GM12878 (cell line): ENCODE results near the gene PNLIPRP2. TPM values are rescaled to one million over a fixed set of nuclear protein-coding genes. Genes with fewer than 3 reads are reported as not detected.

Source experiments
- ATAC-seq: fragments of 200-7000 bp; cut with Tn5 transposase; 3 replicates; pipeline ENCODE4 v1.9.1; 2020; ENCODE audit warnings: mild to moderate bottlenecking, moderate library complexity
- BruUV-seq: library from RNA; stranded (reverse); fragments of 400-500 nt; replicated peaks from 2 replicates; lab custom pipeline; 2021; lab: Mats Ljungman, UMichigan
- CTCF ChIA-PET: fragments of 300-600 bp; sonication (Branson Sonifier 250); formaldehyde crosslinking; extraction: SDS; loops from one replicate; lab custom pipeline; 2021; ENCODE audit warnings: inconsistent platforms; lab: Yijun Ruan, JAX
- POLR2A ChIA-PET: fragments of 350-600 bp; formaldehyde crosslinking; extraction: SDS; loops from one replicate; lab custom pipeline; 2021; ENCODE audit warnings: inconsistent platforms; lab: Charles Lee
- RAD21 ChIA-PET: fragments of 300-600 bp; sonication (Branson Sonifier 250); formaldehyde crosslinking; loops from one replicate; lab custom pipeline; 2023; ENCODE audit warnings: antibody characterized with exemption; ENCODE audit not compliant: unreplicated experiment; lab: Charles Lee
- SMC1A ChIA-PET: fragments of 300-600 bp; sonication (Branson Sonifier 250); formaldehyde crosslinking; loops from one replicate; lab custom pipeline; 2023; ENCODE audit not compliant: unreplicated experiment, uncharacterized antibody; lab: Charles Lee
- DNase-seq: peaks from one replicate; pipeline ENCODE4 v3.0.0-alpha.2; 2011; ENCODE audit warnings: low read depth, low spot score
- FAIRE-seq: peaks from 3 replicates; lab custom pipeline; 2011; peaks lifted over from hg19 to GRCh38; lab: Jason Lieb, UNC
- H2AFZ ChIP-seq: 2 replicates; pipeline ENCODE4 v1.6.0; 2011; ENCODE audit warnings: low read depth, low read length, control low read depth; ENCODE audit not compliant: control insufficient read depth
- H3K27ac ChIP-seq: 2 replicates; pipeline ENCODE4 v1.5.1; 2011; ENCODE audit warnings: control low read depth; ENCODE audit not compliant: control insufficient read depth, insufficient read depth
- H3K27me3 ChIP-seq, 2 experiments: replicated peaks in 1 of 2; 2 replicates each; pipeline versions ENCODE4 v1.6.0 to v1.6.1; 2011; ENCODE audit warnings: low read length in 1 of 2; ENCODE audit not compliant: control insufficient read depth in 2 of 2, insufficient read depth in 2 of 2
- H3K36me3 ChIP-seq, 2 experiments: 2 replicates each; pipeline ENCODE4 v1.5.1; 2011; ENCODE audit warnings: low read length in 1 of 2; ENCODE audit not compliant: control insufficient read depth in 2 of 2, insufficient read depth in 2 of 2
- H3K4me1 ChIP-seq: 2 replicates; pipeline ENCODE4 v1.6.1; 2011; ENCODE audit warnings: mild to moderate bottlenecking, low read length, moderate library complexity, mixed read lengths; ENCODE audit not compliant: control insufficient read depth, insufficient read depth
- H3K4me2 ChIP-seq: 2 replicates; pipeline ENCODE4 v1.6.0; 2011; ENCODE audit warnings: control low read depth; ENCODE audit not compliant: control insufficient read depth, insufficient read depth
- H3K4me3 ChIP-seq: fragments of 200-600 bp; sonication (generic); 2 replicates; pipeline ENCODE4 v1.5.1; 2016
- H3K79me2 ChIP-seq: 2 replicates; pipeline ENCODE4 v1.6.0; 2011; ENCODE audit warnings: low read length; ENCODE audit not compliant: control insufficient read depth, insufficient read depth
- H3K9ac ChIP-seq: 2 replicates; pipeline ENCODE4 v1.8.0; 2011; ENCODE audit warnings: low read length, control low read depth, mixed read lengths; ENCODE audit not compliant: control insufficient read depth, insufficient read depth
- H3K9me3 ChIP-seq: replicated peaks from 3 replicates; pipeline ENCODE4 v1.5.1; 2011; ENCODE audit warnings: mild to moderate bottlenecking, low read length; ENCODE audit not compliant: control insufficient read depth, insufficient read depth
- H4K20me1 ChIP-seq: 2 replicates; pipeline ENCODE4 v1.6.0; 2011; ENCODE audit not compliant: control insufficient read depth, insufficient read depth
- BACH1 ChIP-seq: fragments of 450-650 bp; IDR thresholded peaks from 2 replicates; pipeline ENCODE4 v1.6.1; 2017; ENCODE audit warnings: mild to moderate bottlenecking, borderline replicate concordance
- BCL11A ChIP-seq: IDR thresholded peaks from 2 replicates; pipeline ENCODE4 v1.6.1; 2011; ENCODE audit warnings: low read depth, low read length
- ETV6 ChIP-seq, 2 experiments: fragments of 450-650 bp in 1 of 2; IDR thresholded peaks in 1 of 2; conservative IDR thresholded peaks in 1 of 2; 2 replicates each; pipeline ENCODE4 v1.6.1; 2014; ENCODE audit warnings: antibody characterized with exemption in 1 of 2, borderline replicate concordance in 1 of 2, low read depth in 1 of 2, mild to moderate bottlenecking in 1 of 2, moderate library complexity in 1 of 2
- HCFC1 ChIP-seq: fragments of 150-350 bp; IDR thresholded peaks from 2 replicates; pipeline ENCODE4 v1.6.1; 2014; ENCODE audit warnings: low read length
- MYB ChIP-seq: fragments of 150-350 bp; IDR thresholded peaks from 2 replicates; pipeline ENCODE4 v1.6.1; 2014; ENCODE audit warnings: mild to moderate bottlenecking, low read depth, low read length, borderline replicate concordance
- RAD21 ChIP-seq: IDR thresholded peaks from 2 replicates; pipeline ENCODE4 v1.6.1; 2011; ENCODE audit warnings: mild to moderate bottlenecking, low read depth, low read length, moderate library complexity; ENCODE audit not compliant: insufficient read depth
- RELA ChIP-seq: fragments of 450-650 bp; IDR thresholded peaks from 2 replicates; pipeline ENCODE4 v1.8.0; 2014; ENCODE audit warnings: borderline replicate concordance; ENCODE audit not compliant: partially characterized antibody
- TARDBP ChIP-seq: IDR thresholded peaks from 2 replicates; pipeline ENCODE4 v1.6.1; 2016; ENCODE audit warnings: borderline replicate concordance
- TCF3 ChIP-seq: IDR thresholded peaks from 2 replicates; pipeline ENCODE4 v1.6.1; 2012; ENCODE audit warnings: low read depth, mild to moderate bottlenecking, low read length, borderline replicate concordance; ENCODE audit not compliant: insufficient read depth
- YY1 ChIP-seq: IDR thresholded peaks from 2 replicates; pipeline ENCODE4 v1.6.1; 2011; ENCODE audit warnings: low read depth, mild to moderate bottlenecking, low read length
- WGBS: methylation state at CpG from one replicate; pipeline ENCODE4 v1.1.6; 2016; ENCODE audit warnings: low lambda C conversion rate; ENCODE audit not compliant: insufficient replicate concordance, insufficient coverage; ENCODE audit errors: missing lambda C conversion rate; 5-methylcytosine and 5-hydroxymethylcytosine counted together
- in situ Hi-C: fragments of 300-500 bp; cut with MboI; formaldehyde crosslinking; loops from 9 replicates; pipeline ENCODE4 v1.14.3; 2018; ENCODE audit warnings: mixed read lengths
- intact Hi-C: fragments of 100-400 bp; cut with micrococcal nuclease; formaldehyde crosslinking; loops from one replicate; pipeline ENCODE4 v1.14.2; 2022; ENCODE audit not compliant: unreplicated experiment
- polyA plus RNA-seq, 11 experiments: library from polyadenylated mRNA; depleted of rRNA in 4 of 11; unstranded in 6 of 11; stranded (reverse) in 5 of 11; fragments of >200 nt; fragmentation: Nextera tagmentation in 4 of 11; fragmentation: Illumina TruSeq in 1 of 11; extraction: Ambion mirVana in 4 of 11; extraction: Trizol in 1 of 11; gene quantifications; 1 replicate in 1 of 11; 2 replicates in 10 of 11; pipeline versions ENCODE4 v1.2.1 to v1.2.3, GENCODE V29; 2011 to 2016; ENCODE audit warnings: inconsistent platforms in 2 of 11, missing spikeins in 2 of 11, low read depth in 1 of 11
- total RNA-seq, 4 experiments: library from RNA; depleted of rRNA in 3 of 4; stranded (reverse); fragments of >200 nt in 3 of 4; fragmentation: Illumina TruSeq in 1 of 4; extraction: Trizol in 1 of 4; gene quantifications; 2 replicates each; pipeline versions ENCODE4 v1.2.1 to v1.2.3, GENCODE V29; 2013 to 2021
- TF ChIP-seq, protein P1 (sequence below): fragments of 450-650 bp; IDR thresholded peaks from 2 replicates; pipeline ENCODE4 v1.6.1; 2017; ENCODE audit warnings: mild to moderate bottlenecking, moderate library complexity
- TF ChIP-seq, protein P2 (sequence below): fragments of 450-650 bp; IDR thresholded peaks from 2 replicates; pipeline ENCODE4 v1.6.1; 2016; ENCODE audit warnings: mild to moderate bottlenecking

PNLIPRP2 gene
- total and polyA plus RNA-seq, 10 of the 15 experiments (the other 5 are each of a cell fraction or from before 2014, with no cell fraction given) = 0.33 TPM; not detected in 9

DNA sequence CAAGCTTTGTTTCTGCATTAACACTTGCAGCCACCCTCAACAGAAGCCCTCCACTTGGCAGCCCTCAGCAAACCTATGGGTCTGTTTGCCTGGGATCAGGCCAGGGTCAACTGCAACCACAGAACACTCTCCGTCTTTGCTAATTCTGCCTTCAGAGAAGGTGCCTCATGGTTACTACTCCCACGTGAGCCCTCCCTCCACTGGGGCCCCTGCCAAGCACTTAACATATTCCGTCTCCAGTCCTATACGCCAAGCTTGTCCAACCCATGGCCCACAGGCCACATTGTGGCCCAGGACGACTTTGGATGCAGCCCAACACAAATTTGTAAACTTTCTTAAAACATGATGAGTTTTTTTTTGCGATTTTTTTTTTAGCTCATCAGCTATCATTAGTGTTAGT lies 66.9 kb downstream of the PNLIPRP2 start:
- ChIA-PET POLR2A (no interaction called here), SMC1A (interaction anchor here (1.2 kb wide), 1 partner anchor 101 kb away, joined by 3 read pairs; no protein-coding TSS in a partner anchor), CTCF (interaction anchor here (1.5 to 3.1 kb wide), 2 partner anchors 12 to 487 kb away, joined by 3 to 10 read pairs; no protein-coding TSS in a partner anchor), RAD21 (no interaction called here)
- Histone ChIP-seq H3K9ac (no peak overlapping the region), H3K4me1 (no peaks in the 10 kb centered on the region), H3K27ac (no peak overlapping the region), H3K9me3 (no peaks in the 10 kb centered on the region), H3K36me3 (no peaks in the 10 kb centered on the region), H3K79me2 (no peaks in the 10 kb centered on the region), H4K20me1 (no peaks in the 10 kb centered on the region), H3K4me3 (no peak overlapping the region), H2AFZ (no peak overlapping the region), H3K4me2 (no peak overlapping the region), H3K27me3 (no peaks in the 10 kb centered on the region)
- ATAC-seq (no peak), DNase-seq (no peak), FAIRE-seq (no peak)
- in situ Hi-C loops = loop anchor here (10.0 kb wide), 1 partner anchor 97 kb away; no protein-coding TSS in a partner anchor
- WGBS = 18% methylated on average over 6 of the region's 6 CpGs
- BruUV-seq = no TSS peak
- intact Hi-C loops = no loop called here
- no peak for TF ChIP-seq MYB
- no peak for TF ChIP-seq HCFC1
- TF ChIP-seq YY1 = no peak
- TF ChIP-seq BCL11A = no peak
- TF ChIP-seq RELA = no peak

DNA sequence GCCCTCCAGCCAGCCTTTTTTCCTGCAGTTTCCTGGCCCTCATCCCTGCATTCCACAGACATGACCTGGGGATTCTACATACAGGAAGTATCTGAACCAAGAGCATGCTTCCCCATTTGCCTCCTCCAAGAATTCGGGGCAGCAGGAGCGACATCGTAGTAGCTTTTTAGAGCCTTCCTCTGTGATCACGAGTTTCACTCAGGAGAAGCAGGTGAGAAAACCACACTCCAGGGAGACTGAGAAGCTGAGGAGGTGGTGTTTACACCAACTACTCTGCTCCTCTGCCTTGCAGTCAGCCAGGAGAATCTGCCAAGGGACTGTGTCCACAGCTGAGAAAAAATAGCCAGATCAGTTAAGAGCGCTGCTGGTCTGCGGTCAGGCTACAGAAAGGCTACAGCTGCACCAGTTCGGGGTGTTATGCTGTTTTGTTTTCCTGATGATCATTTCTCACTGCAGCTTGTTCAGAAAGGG lies 67.5 kb downstream of the PNLIPRP2 start:
- H3K79me2 ChIP-seq = no peaks in the 10 kb centered on the region
- no peaks in the 10 kb centered on the region for H3K9me3 ChIP-seq
- SMC1A ChIA-PET = interaction anchor here (1.2 kb wide), 1 partner anchor 487 kb away, joined by 3 read pairs; no protein-coding TSS in a partner anchor
- BruUV-seq = no TSS peak
- POLR2A ChIA-PET = no interaction called here
- no peaks in the 10 kb centered on the region for H3K36me3 ChIP-seq
- H3K4me2 ChIP-seq = no peak overlapping the region
- 2% methylated on average over 7 of the region's 7 CpGs for WGBS
- no peak for DNase-seq
- RAD21 ChIA-PET = interaction anchor here (1.8 kb wide), 1 partner anchor 99 kb away, joined by 5 read pairs; no protein-coding TSS in a partner anchor
- H3K27ac ChIP-seq = no peak overlapping the region
- no peaks in the 10 kb centered on the region for H4K20me1 ChIP-seq
- no peaks in the 10 kb centered on the region for H3K27me3 ChIP-seq
- intact Hi-C loops (no loop called here), in situ Hi-C loops (loop anchor here (10.0 kb wide), 1 partner anchor 97 kb away; no protein-coding TSS in a partner anchor)
- no peak overlapping the region for H3K4me3 ChIP-seq
- no peak for FAIRE-seq
- H3K9ac ChIP-seq = no peak overlapping the region
- H3K4me1 ChIP-seq = no peaks in the 10 kb centered on the region
- no peak overlapping the region for H2AFZ ChIP-seq
- CTCF ChIA-PET = interaction anchor here (1.5 to 3.1 kb wide), 2 partner anchors 11 to 487 kb away, joined by 3 to 10 read pairs; no protein-coding TSS in a partner anchor
- no peak for ATAC-seq
- no peak for TF ChIP-seq BACH1
- no peak for TF ChIP-seq ETV6 (conservative IDR thresholded peaks at IDR 0.05 in 1 of 2, IDR thresholded peaks at IDR 0.05 in 1 of 2; ENCODE audit: borderline replicate concordance in 1 of 2, low read depth in 1 of 2)
- no peak for TF ChIP-seq RELA
- no peak for TF ChIP-seq RAD21
- TF ChIP-seq, protein P1, sequence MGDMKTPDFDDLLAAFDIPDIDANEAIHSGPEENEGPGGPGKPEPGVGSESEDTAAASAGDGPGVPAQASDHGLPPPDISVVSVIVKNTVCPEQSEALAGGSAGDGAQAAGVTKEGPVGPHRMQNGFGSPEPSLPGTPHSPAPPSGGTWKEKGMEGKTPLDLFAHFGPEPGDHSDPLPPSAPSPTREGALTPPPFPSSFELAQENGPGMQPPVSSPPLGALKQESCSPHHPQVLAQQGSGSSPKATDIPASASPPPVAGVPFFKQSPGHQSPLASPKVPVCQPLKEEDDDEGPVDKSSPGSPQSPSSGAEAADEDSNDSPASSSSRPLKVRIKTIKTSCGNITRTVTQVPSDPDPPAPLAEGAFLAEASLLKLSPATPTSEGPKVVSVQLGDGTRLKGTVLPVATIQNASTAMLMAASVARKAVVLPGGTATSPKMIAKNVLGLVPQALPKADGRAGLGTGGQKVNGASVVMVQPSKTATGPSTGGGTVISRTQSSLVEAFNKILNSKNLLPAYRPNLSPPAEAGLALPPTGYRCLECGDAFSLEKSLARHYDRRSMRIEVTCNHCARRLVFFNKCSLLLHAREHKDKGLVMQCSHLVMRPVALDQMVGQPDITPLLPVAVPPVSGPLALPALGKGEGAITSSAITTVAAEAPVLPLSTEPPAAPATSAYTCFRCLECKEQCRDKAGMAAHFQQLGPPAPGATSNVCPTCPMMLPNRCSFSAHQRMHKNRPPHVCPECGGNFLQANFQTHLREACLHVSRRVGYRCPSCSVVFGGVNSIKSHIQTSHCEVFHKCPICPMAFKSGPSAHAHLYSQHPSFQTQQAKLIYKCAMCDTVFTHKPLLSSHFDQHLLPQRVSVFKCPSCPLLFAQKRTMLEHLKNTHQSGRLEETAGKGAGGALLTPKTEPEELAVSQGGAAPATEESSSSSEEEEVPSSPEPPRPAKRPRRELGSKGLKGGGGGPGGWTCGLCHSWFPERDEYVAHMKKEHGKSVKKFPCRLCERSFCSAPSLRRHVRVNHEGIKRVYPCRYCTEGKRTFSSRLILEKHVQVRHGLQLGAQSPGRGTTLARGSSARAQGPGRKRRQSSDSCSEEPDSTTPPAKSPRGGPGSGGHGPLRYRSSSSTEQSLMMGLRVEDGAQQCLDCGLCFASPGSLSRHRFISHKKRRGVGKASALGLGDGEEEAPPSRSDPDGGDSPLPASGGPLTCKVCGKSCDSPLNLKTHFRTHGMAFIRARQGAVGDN = no peak
- no peak for TF ChIP-seq TARDBP
- TF ChIP-seq TCF3 = no peak
- TF ChIP-seq, protein P2, sequence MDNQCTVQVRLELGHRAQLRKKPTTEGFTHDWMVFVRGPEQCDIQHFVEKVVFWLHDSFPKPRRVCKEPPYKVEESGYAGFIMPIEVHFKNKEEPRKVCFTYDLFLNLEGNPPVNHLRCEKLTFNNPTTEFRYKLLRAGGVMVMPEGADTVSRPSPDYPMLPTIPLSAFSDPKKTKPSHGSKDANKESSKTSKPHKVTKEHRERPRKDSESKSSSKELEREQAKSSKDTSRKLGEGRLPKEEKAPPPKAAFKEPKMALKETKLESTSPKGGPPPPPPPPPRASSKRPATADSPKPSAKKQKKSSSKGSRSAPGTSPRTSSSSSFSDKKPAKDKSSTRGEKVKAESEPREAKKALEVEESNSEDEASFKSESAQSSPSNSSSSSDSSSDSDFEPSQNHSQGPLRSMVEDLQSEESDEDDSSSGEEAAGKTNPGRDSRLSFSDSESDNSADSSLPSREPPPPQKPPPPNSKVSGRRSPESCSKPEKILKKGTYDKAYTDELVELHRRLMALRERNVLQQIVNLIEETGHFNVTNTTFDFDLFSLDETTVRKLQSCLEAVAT = no peak
